Adrenal gland (tissue), 5 donors: ENCODE data around the gene IFT81.

Source experiments
- CTCF ChIP-seq, 6 experiments: fragments of 450-650 bp in 4 of 6; fragments of 200-600 bp in 2 of 6; sonication (generic) in 1 of 6; IDR thresholded peaks; 1 replicate in 5 of 6; 2 replicates in 1 of 6; pipeline versions ENCODE4 v1.5.1 to v1.8.0; 2016 to 2021; ENCODE audit warnings: antibody characterized with exemption in 6 of 6, mild to moderate bottlenecking in 2 of 6, moderate library complexity in 1 of 6
- POLR2A ChIP-seq, 2 donors: fragments of 450-650 bp; IDR thresholded peaks; one replicate each; pipeline ENCODE4 v1.6.1; 2017; ENCODE audit warnings: antibody characterized with exemption in 2 of 2, mild to moderate bottlenecking in 2 of 2, moderate library complexity in 1 of 2
- donor health status: DM: no; HTN: no; CAD: no.

GRCh38 chr12:110205931-110206330, 81.8 kb downstream of the IFT81 start:
- TF ChIP-seq CTCF (IDR thresholded peaks at IDR 0.05): no peak
- TF ChIP-seq POLR2A (IDR thresholded peaks at IDR 0.05): no peak
